A549 (cell line): ENCODE measurements around the gene HP1BP3. TPM values are rescaled to one million over a fixed set of nuclear protein-coding genes. Genes with fewer than 3 reads are reported as not detected.

ENCODE experiments used
- ATAC-seq, 2 experiments: fragments of 200-7000 bp in 1 of 2; fragments of >200 bp in 1 of 2; cut with Nextera tagmentation in 1 of 2; cut with Tn5 transposase in 1 of 2; 3 replicates each; pipeline versions ENCODE4 v1.8.0 to v1.9.1; 2018 to 2020; ENCODE audit warnings: mild to moderate bottlenecking in 1 of 2, moderate library complexity in 1 of 2
- CTCF ChIA-PET: fragments of 300-600 bp; sonication (Branson Sonifier 250); formaldehyde crosslinking; extraction: SDS; loops from one replicate; lab custom pipeline; 2021; ENCODE audit warnings: antibody characterized with exemption, inconsistent platforms; lab: Yijun Ruan, JAX
- POLR2A ChIA-PET: fragments of 350-600 bp; formaldehyde crosslinking; extraction: SDS; loops from one replicate; lab custom pipeline; 2021; ENCODE audit warnings: antibody characterized with exemption, inconsistent platforms; lab: Yijun Ruan, JAX
- DNase-seq, 2 experiments: peaks; one replicate each; pipeline versions ENCODE4 v3.0.0 to v3.0.0-alpha.2; 2011 to 2016; ENCODE audit warnings: low read depth in 1 of 2, low spot score in 1 of 2
- FAIRE-seq: peaks from 2 replicates; lab custom pipeline; 2011; peaks lifted over from hg19 to GRCh38; lab: Jason Lieb, UNC
- H3K27ac ChIP-seq, 2 experiments: fragments of >200 bp; sonication (Bioruptor Twin); formaldehyde crosslinking; 3 replicates each; pipeline ENCODE4 v1.5.1; 2016 to 2017
- H3K4me1 ChIP-seq: fragments of >200 bp; sonication (Bioruptor Twin); formaldehyde crosslinking; 3 replicates; pipeline ENCODE4 v1.6.1; 2016
- H3K4me2 ChIP-seq: fragments of >200 bp; sonication (Bioruptor Twin); formaldehyde crosslinking; 3 replicates; pipeline ENCODE4 v1.6.1; 2016
- H3K4me3 ChIP-seq: fragments of >200 bp; sonication (Bioruptor Twin); formaldehyde crosslinking; 3 replicates; pipeline ENCODE4 v1.5.1; 2016
- H3K9me3 ChIP-seq: fragments of >200 bp; sonication (Bioruptor Twin); formaldehyde crosslinking; 3 replicates; pipeline ENCODE4 v1.6.1; 2016
- ATOH8 ChIP-seq: fragments of 250-450 bp; sonication (Bioruptor Pico); IDR thresholded peaks from 2 replicates; pipeline ENCODE4 v1.5.0; 2020; ENCODE audit warnings: low read depth, mild to moderate bottlenecking, moderate library complexity
- CBX8 ChIP-seq: fragments of 200-600 bp; sonication (generic); IDR thresholded peaks from 2 replicates; pipeline ENCODE4 v1.6.1; 2016
- CHD2 ChIP-seq: fragments of 150-350 bp; IDR thresholded peaks from 2 replicates; pipeline ENCODE4 v1.6.1; 2014; ENCODE audit warnings: low read length; ENCODE audit not compliant: partially characterized antibody
- CHD4 ChIP-seq: fragments of 200-600 bp; sonication (generic); IDR thresholded peaks from 2 replicates; pipeline ENCODE4 v1.6.1; 2016; ENCODE audit warnings: antibody characterized with exemption, mild to moderate bottlenecking, borderline replicate concordance
- EP300 ChIP-seq, 2 experiments: fragments of >200 bp; sonication (Bioruptor Twin); formaldehyde crosslinking; IDR thresholded peaks; 2 replicates in 1 of 2; 3 replicates in 1 of 2; pipeline ENCODE4 v1.6.1; 2016 to 2017
- GATA3 ChIP-seq: IDR thresholded peaks from 2 replicates; pipeline ENCODE4 v1.6.1; 2012; ENCODE audit warnings: borderline replicate concordance
- HDAC2 ChIP-seq: fragments of 200-600 bp; sonication (generic); IDR thresholded peaks from 2 replicates; pipeline ENCODE4 v1.6.1; 2016
- HMGXB4 ChIP-seq: fragments of 250-450 bp; sonication (Bioruptor Pico); IDR thresholded peaks from 2 replicates; pipeline ENCODE4 v1.5.0; 2021; ENCODE audit warnings: mild to moderate bottlenecking, moderate library complexity, borderline replicate concordance
- HOXB5 ChIP-seq: fragments of 250-450 bp; sonication (Bioruptor Pico); IDR thresholded peaks from 2 replicates; pipeline ENCODE4 v1.5.0; 2020; ENCODE audit warnings: mild to moderate bottlenecking, moderate library complexity
- JUN ChIP-seq, 2 experiments: fragments of >200 bp; sonication (Bioruptor Twin); formaldehyde crosslinking; IDR thresholded peaks; 2 replicates in 1 of 2; 3 replicates in 1 of 2; pipeline ENCODE4 v1.6.1; 2016 to 2017
- MAZ ChIP-seq: fragments of 150-350 bp; IDR thresholded peaks from 2 replicates; pipeline ENCODE4 v1.6.1; 2014; ENCODE audit warnings: antibody characterized with exemption, low read depth, low read length, borderline replicate concordance
- MYC ChIP-seq: IDR thresholded peaks from 2 replicates; pipeline ENCODE4 v1.6.1; 2012; ENCODE audit warnings: mild to moderate bottlenecking, inconsistent platforms, low read length, improper control_type of control experiment, borderline replicate concordance
- POLR2A ChIP-seq: IDR thresholded peaks from 2 replicates; pipeline ENCODE4 v1.6.1; 2012; ENCODE audit warnings: mild to moderate bottlenecking, low read length
- RAD21 ChIP-seq, 2 experiments: fragments of >200 bp in 1 of 2; sonication (Bioruptor Twin) in 1 of 2; formaldehyde crosslinking in 1 of 2; IDR thresholded peaks in 1 of 2; conservative IDR thresholded peaks in 1 of 2; 2 replicates in 1 of 2; 3 replicates in 1 of 2; pipeline ENCODE4 v1.6.1; 2012 to 2018; ENCODE audit warnings: inconsistent platforms in 1 of 2
- RFX5 ChIP-seq: fragments of 450-650 bp; IDR thresholded peaks from 2 replicates; pipeline ENCODE4 v1.7.1; 2014; ENCODE audit warnings: antibody characterized with exemption, mild to moderate bottlenecking, moderate library complexity
- RNF2 ChIP-seq: fragments of 200-600 bp; sonication (generic); IDR thresholded peaks from 2 replicates; pipeline ENCODE4 v1.6.1; 2016; ENCODE audit warnings: low read depth, mild to moderate bottlenecking, antibody characterized with exemption, moderate library complexity, borderline replicate concordance
- ZNF302 ChIP-seq: fragments of 250-450 bp; sonication (Bioruptor Pico); IDR thresholded peaks from 2 replicates; pipeline ENCODE4 v1.9.0; 2021; ENCODE audit warnings: inconsistent platforms, mild to moderate bottlenecking, moderate library complexity
- WGBS: methylation state at CpG from one replicate; pipeline ENCODE4 v1.1.6; 2017; ENCODE audit errors: missing lambda C conversion rate; 5-methylcytosine and 5-hydroxymethylcytosine counted together
- polyA plus RNA-seq, 4 experiments: library from polyadenylated mRNA; depleted of rRNA in 3 of 4; stranded (reverse); fragments of >200 nt; fragmentation: RNase III in 1 of 4; extraction: RNeasy Plus Mini Kit Qiagen cat#74134 plus additional on column Dnase treatment in 1 of 4; gene quantifications; 2 replicates in 3 of 4; 3 replicates in 1 of 4; pipeline ENCODE4 v1.2.3, GENCODE V29; 2011 to 2017
- TF ChIP-seq, protein P1 (sequence below): IDR thresholded peaks from 2 replicates; pipeline ENCODE4 v1.6.1; 2012
- TF ChIP-seq, protein P2 (sequence below): fragments of 150-350 bp; IDR thresholded peaks from 2 replicates; pipeline ENCODE4 v1.6.1; 2014; ENCODE audit warnings: low read depth, mild to moderate bottlenecking, low read length

HP1BP3 gene
- polyA plus RNA-seq, 2 of the 4 experiments (the other 2 are of a cell fraction) = 159 to 214 TPM

- CTCF ChIA-PET = interaction anchor here (1.5 to 2.1 kb wide), 2 partner anchors 26 to 31 kb away, joined by 3 to 6 read pairs; no protein-coding TSS in a partner anchor
- H3K27ac ChIP-seq = 0 out of 6 replicates have a peak overlapping the region, but pooled peaks of 1 of the 2 experiments have one; percentile 12
- no peak for ATAC-seq
- H3K4me2 ChIP-seq = no peak overlapping the region
- H3K4me1 ChIP-seq = peaks cover 9% of the 10 kb centered on the region; the same call in 1 of the 3 replicates
- WGBS = 84% methylated on average over 9 of the region's 13 CpGs
- no peak for DNase-seq
- no peaks in the 10 kb centered on the region for H3K9me3 ChIP-seq
- TF ChIP-seq RAD21 (conservative IDR thresholded peaks at IDR 0.05 in 1 of 2, IDR thresholded peaks at IDR 0.05 in 1 of 2) (0 out of 5 replicates have a peak, but pooled peaks have one; percentile 4 to 13), HOXB5 (no peak)
- FAIRE-seq = no peak
- H3K4me3 ChIP-seq = no peak overlapping the region
- POLR2A ChIA-PET = no interaction called here
Measured at GRCh38 chr1:20727746-20728316, 59.3 kb downstream of the HP1BP3 start.

DNA sequence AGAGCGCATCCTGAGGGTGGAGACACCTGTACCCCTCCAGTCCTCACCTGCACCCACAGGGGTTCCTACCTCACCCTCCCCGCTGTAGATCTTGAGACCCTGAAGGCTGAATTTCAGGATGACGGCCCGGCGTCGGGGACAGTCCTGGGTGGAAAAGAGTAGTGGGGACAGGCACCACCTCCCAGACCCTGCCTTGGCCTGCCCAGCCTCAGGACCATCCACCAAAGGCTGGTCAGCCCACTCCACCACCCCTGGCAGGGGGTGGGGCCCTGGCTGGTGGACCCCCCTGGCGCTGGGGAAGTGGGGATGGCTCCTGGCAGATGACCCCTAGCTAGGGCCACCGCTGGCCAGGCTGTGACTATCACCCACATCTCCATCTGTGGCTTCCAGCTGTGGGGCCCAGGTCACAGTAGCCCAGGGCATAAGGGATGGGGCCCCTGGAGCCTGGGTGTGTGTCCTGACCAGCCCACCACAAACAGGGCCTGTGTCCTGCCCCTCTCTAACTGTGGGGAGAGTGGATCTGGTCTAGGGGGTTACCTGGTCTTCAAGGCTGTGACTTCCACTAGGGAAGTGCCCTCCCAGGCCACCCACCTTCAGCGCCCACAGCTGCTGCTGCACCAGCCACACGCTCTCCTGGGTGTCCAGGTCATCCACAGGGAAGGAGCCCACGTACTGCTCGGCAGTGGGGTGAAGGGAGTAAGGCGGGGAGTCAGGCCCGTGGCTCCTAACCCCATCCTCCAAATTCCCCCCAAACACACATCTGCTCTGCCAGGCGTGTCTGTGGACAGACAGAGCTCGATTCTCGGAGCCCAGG, 60.0 kb downstream of the HP1BP3 start:
- H3K4me2 ChIP-seq = no peak overlapping the region
- FAIRE-seq = no peak
- no peak for DNase-seq
- no peak for TF ChIP-seq CHD2
- TF ChIP-seq RNF2 = no peak
- no peak for TF ChIP-seq JUN (IDR thresholded peaks at IDR 0.05)
- H3K9me3 ChIP-seq = no peaks in the 10 kb centered on the region
- ATAC-seq = no peak
- ChIA-PET POLR2A (no interaction called here), CTCF (interaction anchor here (2.1 kb wide), 1 partner anchor 30 kb away, joined by 6 read pairs; no protein-coding TSS in a partner anchor)
- WGBS = 95% methylated on average over 8 of the region's 17 CpGs
- peaks cover 9% of the 10 kb centered on the region; the same call in 1 of the 3 replicates for H3K4me1 ChIP-seq
- 0 out of 6 replicates have a peak overlapping the region, but pooled peaks of 1 of the 2 experiments have one; percentile 12 for H3K27ac ChIP-seq
- H3K4me3 ChIP-seq = no peak overlapping the region

DNA sequence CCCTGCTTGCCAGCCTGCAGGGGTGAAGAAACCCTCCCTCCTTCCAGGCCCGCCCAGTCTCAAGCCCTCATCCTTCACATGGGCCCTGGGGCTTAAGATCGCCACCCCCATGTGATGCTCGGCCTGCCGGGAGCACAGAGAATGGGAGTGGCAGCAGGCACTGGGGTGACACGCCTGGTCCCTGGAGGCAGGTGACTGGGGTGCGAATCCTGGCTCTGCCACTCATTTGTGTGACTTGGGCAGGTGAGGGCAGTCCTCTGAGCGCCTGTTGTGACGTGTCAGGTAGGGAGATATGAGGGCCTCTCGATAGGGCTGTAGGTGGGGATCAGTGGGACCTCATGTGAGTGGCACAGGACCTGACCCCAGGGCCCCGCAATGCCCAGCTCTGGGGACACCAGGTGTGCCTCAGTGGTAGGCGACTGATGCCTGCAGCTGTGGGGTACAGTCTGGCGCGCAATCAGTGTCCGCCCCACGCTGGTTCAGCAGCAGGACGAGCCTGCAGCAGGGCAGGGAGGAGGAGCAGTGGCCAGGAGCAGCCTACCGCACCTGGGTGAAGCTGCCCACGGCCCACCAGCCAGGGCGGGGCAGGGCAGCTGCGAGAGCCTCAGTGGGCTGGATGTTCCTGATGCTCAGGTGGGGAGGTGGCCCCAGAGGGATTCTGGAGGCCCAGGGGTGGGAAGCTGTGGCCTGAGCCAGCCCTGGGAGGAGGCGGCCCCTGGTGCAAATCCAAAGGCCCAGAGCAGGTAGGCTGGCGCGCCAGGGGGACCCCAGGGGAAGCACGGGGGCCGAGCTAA, 60.8 kb downstream of the HP1BP3 start:
- 95% methylated on average over 12 of the region's 25 CpGs for WGBS
- TF ChIP-seq, protein P1, sequence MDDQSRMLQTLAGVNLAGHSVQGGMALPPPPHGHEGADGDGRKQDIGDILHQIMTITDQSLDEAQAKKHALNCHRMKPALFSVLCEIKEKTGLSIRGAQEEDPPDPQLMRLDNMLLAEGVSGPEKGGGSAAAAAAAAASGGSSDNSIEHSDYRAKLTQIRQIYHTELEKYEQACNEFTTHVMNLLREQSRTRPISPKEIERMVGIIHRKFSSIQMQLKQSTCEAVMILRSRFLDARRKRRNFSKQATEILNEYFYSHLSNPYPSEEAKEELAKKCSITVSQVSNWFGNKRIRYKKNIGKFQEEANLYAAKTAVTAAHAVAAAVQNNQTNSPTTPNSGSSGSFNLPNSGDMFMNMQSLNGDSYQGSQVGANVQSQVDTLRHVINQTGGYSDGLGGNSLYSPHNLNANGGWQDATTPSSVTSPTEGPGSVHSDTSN = no peak
- no peak for TF ChIP-seq ATOH8 (CRISPR knock-in tag)
- TF ChIP-seq MAZ = no peak
- TF ChIP-seq CBX8 = no peak
- no peak for TF ChIP-seq RNF2
- TF ChIP-seq CHD4 = no peak
- TF ChIP-seq RFX5 = no peak
- TF ChIP-seq HMGXB4 (CRISPR knock-in tag) = no peak
- no peak for TF ChIP-seq GATA3
- no peak for TF ChIP-seq EP300 (IDR thresholded peaks at IDR 0.05)
- TF ChIP-seq ZNF302 (CRISPR knock-in tag) = no peak
- no peak for TF ChIP-seq HDAC2
- TF ChIP-seq, protein P2, sequence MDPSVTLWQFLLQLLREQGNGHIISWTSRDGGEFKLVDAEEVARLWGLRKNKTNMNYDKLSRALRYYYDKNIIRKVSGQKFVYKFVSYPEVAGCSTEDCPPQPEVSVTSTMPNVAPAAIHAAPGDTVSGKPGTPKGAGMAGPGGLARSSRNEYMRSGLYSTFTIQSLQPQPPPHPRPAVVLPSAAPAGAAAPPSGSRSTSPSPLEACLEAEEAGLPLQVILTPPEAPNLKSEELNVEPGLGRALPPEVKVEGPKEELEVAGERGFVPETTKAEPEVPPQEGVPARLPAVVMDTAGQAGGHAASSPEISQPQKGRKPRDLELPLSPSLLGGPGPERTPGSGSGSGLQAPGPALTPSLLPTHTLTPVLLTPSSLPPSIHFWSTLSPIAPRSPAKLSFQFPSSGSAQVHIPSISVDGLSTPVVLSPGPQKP = no peak
- TF ChIP-seq RAD21 (conservative IDR thresholded peaks at IDR 0.05 in 1 of 2, IDR thresholded peaks at IDR 0.05 in 1 of 2) = no peak
- no peak for TF ChIP-seq POLR2A
- TF ChIP-seq MYC = no peak
- Histone ChIP-seq H3K4me3 (no peak overlapping the region), H3K4me1 (peaks cover 9% of the 10 kb centered on the region; the same call in 1 of the 3 replicates), H3K9me3 (no peaks in the 10 kb centered on the region), H3K4me2 (no peak overlapping the region), H3K27ac (no peak overlapping the region)
- no peak for FAIRE-seq
- POLR2A ChIA-PET = no interaction called here
- CTCF ChIA-PET = interaction anchor here (2.1 kb wide), 1 partner anchor 30 kb away, joined by 6 read pairs; no protein-coding TSS in a partner anchor
- no peak for ATAC-seq
- DNase-seq = no peak
